Inflammatory macrophage (primary cell): ENCODE results near the gene SLC24A3.

Experiments used
- DNase-seq, 2 donors: peaks; one replicate each; pipeline ENCODE4 v3.0.0-alpha.2; 2020 to 2022

The SLC24A3 gene

GRCh38 chr20:19508449-19508848 is 296.0 kb downstream of the SLC24A3 start:
- DNase-seq, result no peak

GRCh38 chr20:19510611-19511010 is 298.2 kb downstream of the SLC24A3 start:
- DNase-seq, result no peak

GRCh38 chr20:19511931-19512330 is 299.5 kb downstream of the SLC24A3 start:
- DNase-seq, result no peak

DNA sequence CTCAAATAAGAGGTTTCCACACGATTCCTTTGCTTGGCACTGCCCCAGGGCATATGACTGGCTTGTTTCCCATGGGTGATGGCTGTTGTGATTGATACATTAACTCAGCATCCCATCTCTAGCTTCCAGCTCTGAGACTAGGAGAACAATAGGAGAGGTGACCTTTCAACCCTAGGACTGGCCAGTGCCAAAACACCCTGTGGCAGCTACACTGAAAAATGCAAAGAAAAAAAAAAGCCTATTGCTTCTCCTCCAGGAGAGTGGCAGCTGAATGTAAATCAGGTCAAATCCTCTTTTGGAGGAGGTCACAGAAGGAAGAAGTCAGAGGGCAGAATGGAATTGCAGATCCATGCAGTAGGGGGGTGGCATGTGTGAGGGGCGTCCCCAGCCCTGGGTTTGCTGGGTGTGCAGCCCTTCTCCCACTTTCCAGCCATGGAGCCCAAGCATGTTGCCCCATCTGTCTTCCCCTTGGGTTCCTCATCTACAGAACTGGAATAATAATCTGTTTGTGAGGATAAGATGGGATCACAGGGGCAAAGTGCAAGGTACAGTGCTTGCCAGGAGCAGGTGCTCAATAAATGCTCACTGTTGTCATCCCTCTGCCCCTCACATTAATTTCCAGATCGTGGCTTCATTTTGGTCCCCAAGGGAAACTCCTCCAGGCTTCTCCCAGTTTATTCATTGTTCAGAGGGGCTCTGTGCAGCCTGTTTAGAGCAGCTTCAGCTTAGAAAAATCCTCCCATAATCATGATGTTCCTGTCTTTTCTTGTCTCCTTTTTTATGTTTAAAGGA is 300.6 kb downstream of the SLC24A3 start:
- no peak for DNase-seq

GRCh38 chr20:19515074-19515473 is 302.6 kb downstream of the SLC24A3 start:
- no peak for DNase-seq

DNA sequence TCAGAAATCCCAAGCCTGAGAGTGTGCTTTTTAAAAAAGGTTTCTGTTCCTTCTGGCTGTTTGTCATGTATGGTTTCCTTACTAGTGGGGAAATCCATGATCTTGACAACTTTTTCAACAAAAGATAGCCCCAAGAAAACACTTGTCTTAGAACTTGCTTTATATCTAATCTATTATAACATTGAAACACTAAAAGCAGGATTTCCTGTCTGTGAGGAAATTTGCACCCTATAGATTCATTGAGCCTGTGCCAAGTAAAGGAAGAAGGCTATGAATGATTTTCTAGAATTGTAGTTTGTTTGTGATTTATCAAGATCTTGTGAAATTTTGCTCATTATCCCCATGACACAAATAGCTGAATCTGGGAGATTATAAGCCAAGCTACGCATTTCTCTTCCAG is 307.0 kb downstream of the SLC24A3 start:
- DNase-seq, result no peak

- DNase-seq, result no peak
Measured at GRCh38 chr20:19520261-19520660, 307.8 kb downstream of the SLC24A3 start.

- DNase-seq, result peak; percentile 32 to 50
Measured at GRCh38 chr20:19522071-19522801, 309.8 kb downstream of the SLC24A3 start.

GRCh38 chr20:19522836-19523590 is 310.6 kb downstream of the SLC24A3 start:
- no peak for DNase-seq

DNA sequence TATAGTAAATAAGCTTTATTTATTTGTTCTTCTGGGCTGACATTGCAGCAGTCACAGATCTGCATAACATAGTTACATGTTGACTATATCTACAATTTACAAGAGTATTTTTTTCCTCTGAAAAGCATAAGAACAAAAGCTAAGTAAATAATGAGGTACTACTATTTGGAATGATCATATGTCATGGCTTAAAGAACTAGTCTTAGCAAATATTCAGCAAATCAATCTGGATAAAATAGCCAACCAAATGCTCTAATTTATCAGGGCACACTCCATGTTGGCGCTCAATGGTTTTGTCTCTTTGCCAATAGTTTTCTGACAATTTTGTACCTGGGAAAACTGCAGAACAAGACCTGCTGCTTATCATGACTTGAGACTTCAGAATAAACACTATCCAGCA is 312.2 kb downstream of the SLC24A3 start:
- DNase-seq, result no peak

DNA sequence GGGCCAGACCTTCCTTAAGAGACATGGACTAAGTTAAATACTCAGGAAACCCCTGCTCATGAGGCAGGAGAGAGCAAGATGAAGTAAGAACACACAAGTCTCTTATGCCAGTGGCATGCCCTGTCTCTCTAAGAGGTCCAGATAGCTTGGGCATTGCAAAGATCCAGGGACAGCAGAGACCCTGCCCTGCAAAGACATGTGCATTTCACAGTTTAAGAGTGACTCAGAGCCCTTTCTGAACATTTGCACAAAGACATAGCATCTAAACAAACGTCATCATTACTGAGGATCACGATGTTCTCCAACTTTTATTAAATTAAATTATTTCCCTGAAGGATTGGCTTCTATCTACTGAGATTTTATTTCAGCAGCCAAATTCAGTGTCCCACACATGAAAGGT is 315.1 kb downstream of the SLC24A3 start:
- no peak for DNase-seq

- DNase-seq, result no peak
Measured at GRCh38 chr20:19528286-19529030, 316.0 kb downstream of the SLC24A3 start.

DNA sequence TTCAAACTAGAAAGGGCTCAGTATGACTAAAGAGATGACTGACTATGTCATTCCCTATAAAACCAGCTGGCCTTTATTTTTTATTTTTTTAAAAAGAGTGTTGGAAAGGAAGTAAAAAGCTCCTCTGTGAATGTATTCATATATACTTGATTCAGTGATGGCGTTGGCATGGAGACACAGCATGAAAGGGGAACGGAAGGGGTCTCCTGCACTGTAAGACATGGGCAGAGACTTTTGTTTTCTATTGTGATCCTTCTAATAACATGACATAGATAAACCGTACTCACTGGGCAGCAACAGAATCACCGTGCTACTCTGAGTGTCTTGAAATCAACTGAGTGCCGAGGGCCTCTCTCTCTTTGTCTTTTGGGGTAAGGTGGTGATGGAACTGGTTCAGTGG is 317.6 kb downstream of the SLC24A3 start:
- no peak for DNase-seq

DNA sequence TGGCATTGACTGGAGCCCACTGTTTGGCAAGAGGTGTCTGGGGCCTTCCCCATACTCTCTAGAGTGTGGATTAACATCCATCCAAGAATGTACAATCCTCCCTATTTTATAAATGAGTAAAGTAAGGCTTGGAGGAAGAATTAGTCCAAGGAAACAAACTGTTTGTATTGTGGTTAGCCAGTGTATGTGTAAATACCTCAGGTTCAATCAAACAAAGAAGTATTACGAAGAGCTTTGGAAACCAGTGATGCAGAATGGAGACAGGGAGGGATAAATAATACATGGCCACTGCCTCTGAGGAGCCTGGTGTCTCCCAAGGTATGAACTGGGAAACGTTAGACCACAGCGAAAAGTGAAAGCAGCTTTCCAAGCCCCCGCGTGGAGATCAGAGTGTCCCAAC is 319.0 kb downstream of the SLC24A3 start:
- DNase-seq, result no peak

DNA sequence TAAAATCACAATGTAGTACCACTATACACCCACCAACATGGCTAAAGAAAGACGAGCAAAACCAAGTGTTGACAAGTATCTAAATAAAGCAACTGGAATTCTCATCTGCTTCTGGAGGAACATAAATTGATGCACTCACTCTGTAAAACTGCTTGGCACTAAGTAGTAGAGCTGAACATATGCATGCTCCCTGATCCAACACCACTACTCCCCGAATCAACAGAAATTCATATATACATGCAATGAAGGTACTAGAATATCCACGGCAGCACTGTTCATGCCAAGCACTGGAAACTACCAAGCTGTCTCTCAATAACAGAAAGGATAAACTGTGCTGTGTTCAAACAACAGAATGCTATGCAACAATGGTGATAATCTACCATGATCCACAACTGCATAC is 326.1 kb downstream of the SLC24A3 start:
- no peak for DNase-seq

DNA sequence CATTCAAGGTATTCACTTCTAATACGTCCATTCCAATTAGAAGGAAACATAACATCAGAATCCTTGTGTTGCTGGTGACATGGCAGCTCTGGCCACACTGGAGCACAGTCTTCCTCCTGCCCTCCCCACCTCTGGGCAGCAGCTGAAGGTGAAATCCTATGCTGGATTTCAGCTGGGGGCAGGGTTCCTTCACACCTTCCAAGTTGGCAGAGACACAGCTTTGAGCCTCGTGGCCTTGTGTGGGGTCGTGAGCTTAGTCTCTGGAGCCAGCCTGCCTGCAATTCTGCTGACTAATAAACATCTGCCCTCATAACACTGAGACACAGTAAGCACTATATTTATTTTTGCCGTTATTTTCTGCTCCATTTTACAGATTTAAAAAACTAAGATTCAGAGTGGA is 326.7 kb downstream of the SLC24A3 start:
- no peak for DNase-seq

GRCh38 chr20:19540392-19540791 is 327.9 kb downstream of the SLC24A3 start:
- DNase-seq, result peak in 1 of 2 donors; percentile 54

DNA sequence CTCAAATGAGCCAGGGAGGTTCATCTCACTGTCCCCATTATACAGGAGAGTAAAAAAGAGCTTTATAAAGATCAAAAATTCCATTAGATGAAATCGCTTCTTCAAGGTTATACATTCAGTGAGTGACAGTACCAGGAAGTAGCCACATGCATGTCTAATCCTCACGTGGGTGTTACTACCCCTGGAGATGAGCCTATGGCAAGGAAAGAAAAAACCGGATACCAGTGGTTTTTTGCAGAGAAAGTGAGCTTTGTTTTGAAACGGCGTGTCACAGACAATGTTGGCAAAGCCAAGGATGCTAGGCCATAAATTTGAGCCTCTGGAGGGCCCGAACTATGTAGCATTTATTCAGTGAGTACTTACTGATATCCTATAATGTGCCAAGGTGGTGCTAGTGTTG is 330.7 kb downstream of the SLC24A3 start:
- peak; percentile 32 to 53 for DNase-seq

GRCh38 chr20:19544684-19545083 is 332.2 kb downstream of the SLC24A3 start:
- no peak for DNase-seq

GRCh38 chr20:19546648-19547047 is 334.2 kb downstream of the SLC24A3 start:
- DNase-seq, result no peak

- DNase-seq, result no peak
Measured at GRCh38 chr20:19547547-19547946, 335.1 kb downstream of the SLC24A3 start.

DNA sequence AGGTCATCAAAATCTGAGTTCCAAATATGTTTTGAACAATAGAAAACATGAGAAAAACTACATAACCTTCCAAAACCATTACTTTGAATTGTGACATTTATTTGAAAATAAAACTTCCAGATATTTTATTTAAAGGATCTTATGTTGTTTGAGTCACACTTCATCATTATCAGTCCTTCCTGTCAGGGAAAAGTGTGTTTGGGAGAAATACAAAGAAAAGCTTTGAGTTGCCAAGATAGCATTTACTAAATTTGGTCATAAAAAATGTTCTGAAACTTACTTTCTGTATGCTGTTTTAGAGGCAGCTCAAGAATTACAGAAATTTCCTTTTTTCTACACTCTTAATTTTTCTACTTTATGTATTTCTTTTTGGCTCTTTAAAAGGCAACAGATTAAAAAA is 337.5 kb downstream of the SLC24A3 start:
- DNase-seq, result no peak
